IPS-NIHi7 (cell line): ENCODE data around the gene GSDMA.

Source experiments
- DNase-seq: peaks from one replicate; pipeline ENCODE4 v3.0.0; 2012; ENCODE audit warnings: mixed read lengths; ENCODE audit errors: extremely low spot score

Gene GSDMA

DNA sequence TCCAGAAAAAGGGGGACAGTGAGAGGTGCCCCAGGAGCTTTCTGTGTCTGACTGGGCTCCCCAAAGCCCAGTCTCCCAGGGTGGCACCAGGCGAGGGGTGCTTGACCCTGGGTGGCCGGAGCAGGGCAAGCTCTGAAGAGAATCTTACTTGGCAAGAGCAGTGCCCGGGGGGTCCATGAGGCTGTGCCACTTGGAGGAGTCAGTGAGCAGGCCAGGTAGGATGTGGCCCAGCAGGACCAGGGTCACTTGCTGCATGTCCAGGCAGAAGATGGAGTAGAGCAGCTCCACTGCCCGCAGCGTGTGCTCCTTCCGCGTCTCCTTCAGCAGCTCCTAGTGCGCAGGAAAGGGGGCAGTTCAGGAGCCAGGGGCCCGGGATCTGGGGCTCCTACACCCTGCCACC, 59.7 kb downstream of the GSDMA start:
- no peak for DNase-seq

DNA sequence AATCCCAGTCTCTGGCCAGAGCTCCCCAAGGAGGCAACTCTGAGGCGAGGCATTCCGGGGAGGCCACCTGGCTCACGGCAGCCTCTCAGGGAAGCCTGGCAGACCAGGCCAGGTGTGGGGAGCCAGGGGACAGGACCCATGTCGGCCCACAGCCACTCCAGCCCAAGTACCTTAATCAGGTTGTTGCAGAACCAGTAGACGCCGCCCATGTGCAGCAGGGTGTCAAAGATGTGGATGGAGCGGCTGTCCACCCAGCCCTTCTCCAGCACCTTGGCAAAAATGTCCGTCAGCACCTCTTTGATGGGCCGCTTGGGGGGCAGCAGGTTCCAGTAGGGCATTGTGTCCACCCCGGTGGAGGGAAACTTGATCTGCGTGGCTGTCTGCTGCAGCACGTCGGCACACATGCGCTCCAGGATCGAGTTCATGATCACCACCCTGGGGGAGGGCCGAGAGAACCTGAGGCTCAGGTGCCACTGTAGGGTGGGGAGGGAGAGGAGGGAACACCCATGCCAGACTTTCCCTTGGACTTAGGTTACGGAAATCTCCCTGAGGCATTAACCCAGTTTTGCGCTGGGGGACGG, 60.2 kb downstream of the GSDMA start:
- DNase-seq, result no peak

DNA sequence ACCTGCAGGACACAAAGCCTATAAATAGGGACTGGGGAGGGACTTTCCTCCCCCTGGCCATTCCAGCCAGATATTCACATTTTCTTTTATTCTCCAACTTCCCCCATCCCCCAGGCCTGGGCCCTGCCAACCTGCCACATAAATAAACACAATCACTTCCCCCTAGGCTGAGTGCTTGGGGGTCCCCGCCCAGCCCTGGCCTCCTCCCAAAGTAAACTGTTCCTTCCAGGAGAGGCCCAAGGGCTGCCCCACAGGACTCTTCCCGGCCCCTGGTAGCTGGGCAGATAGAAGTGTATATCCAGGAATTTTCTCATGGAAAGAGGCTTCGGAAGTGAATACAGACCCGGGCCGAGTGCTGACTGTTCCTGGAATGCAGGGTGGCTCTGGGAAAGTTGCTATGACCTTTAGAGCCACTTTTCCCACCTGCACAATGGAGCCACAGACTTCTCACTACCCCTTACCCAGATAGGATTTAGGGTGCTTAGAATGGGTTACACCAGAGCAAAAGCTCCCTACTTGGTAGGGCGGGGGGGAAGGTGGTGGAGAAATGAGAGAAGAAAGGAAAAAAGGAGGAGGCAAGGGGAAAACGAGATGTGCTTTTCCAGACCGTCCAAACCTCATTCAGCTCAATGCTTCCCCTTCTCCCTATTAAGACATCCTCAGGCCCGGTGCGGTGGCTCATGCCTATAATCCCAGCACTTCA, 60.9 kb downstream of the GSDMA start:
- DNase-seq, result no peak

DNA sequence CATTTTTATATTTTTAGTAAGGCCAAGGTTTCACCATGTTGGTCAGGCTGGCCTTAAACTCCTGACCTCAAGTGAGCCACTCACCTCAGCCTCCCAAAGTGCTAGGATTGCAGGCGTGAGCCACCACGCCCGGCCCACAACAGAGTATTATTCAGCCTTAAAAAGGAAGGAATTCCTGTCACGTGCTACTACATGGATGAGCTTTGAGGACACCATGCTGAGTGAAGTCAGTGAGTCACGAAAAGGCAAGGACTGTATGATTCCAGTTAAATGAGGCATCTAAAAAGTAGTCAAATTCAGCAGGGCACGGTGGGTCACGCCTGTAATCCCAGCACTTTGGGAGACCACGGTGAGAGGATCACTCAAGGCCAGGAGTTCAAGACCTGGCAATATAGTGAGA, 62.1 kb downstream of the GSDMA start:
- DNase-seq, result no peak

DNA sequence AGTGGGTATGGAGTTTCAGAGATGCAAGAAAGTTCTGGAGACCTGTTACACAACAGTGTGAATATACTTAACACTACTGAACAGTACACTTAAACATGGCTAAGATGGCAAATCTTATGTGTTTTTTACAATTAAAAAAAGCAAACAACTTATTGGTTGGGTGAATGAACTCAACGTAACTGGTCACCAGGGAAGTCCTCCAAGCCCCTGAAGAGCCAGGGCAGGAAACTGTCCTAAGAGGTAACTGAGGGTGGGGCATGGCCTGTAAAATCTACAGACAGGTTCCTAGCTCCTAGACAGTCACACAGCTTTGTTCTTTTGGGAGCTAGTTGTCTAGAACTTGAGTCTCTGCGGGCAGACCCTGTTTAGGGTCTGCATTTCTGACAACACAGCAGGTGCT, 62.8 kb downstream of the GSDMA start:
- DNase-seq, result no peak

DNA sequence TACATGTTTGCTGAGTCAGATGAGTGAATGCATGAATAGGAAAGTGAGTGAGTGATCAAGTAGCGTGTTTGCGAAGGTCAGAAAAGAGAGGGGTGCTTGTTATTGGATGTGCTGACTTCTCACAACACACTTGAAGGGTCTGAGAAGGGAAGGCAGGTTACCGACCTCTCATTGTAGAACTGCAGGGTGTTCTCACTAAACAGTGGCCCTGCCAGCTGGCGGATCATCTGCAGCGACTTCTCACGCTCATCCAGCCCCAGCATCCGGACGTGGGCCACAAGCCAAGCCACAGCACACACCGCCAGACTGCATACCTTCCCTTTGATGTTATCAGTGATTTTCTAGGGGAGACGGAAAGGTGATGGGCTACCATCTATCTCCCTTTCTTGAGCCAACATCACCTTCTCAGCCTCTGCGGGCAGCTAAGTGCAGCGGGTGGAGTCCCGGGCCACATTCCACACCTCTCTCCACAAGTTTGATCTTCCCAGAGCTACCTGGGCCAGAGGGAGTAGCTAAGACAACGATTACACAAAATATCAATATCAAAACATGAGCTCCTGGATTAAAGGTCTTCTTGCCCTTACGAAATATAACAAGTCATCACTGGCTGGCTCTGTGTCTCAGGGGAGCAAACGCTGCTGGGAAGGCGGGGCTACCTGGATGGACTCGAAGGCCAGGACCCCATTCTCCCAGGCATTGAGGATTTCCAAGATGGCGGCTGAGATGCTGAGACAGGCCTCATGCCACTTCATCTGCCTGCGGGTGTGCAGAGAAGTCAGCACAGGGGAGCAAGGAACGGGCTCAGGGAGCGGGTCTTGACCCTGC, 63.4 kb downstream of the GSDMA start:
- no peak for DNase-seq

- DNase-seq, result peak; percentile 97
Measured at GRCh38 chr17:40026816-40027613, 64.2 kb downstream of the GSDMA start.
